ENCODE data around the gene BARHL1. TPM values are rescaled to one million over a fixed set of nuclear protein-coding genes. Genes with fewer than 3 reads are reported as not detected.

The BARHL1 gene
- total and polyA plus RNA-seq, 2 of the 4 experiments (the other 2 are of a cell fraction): not detected

DNA sequence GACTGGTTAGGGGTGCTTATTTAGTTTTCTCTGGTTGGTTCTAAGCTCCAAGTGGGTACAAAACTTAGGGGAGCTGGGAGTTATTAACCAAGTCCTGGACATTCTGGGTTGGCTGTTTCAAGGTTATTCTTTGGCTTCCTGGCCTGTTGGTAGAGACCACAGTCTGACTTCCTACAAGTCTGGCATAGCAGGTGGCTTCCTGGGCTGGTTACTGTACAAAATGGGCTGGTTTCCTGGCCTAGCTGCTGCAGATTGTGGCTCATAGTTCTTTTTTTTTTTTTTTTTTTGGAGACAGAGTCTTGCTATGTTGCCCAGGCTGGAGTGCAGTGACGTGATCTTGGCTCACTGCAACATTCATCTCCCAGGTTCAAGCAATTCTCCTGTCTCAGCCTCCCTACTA, 46.3 kb upstream of the BARHL1 start:
- H3K23ac ChIP-seq (ENCODE audit: low read depth, low read length): no peak overlapping the region
- POLR2A ChIA-PET (ENCODE audit: unreplicated experiment): no interaction called here
- dilution Hi-C loops (cut with HindIII; ENCODE audit: low sequenced_read_pairs, unreplicated experiment): no loop called here
- no peaks in the 10 kb centered on the region for H4K20me1 ChIP-seq (ENCODE audit: insufficient read depth, low read length)
- CTCF ChIA-PET: no interaction called here
- TF ChIP-seq BHLHE40 (IDR thresholded peaks at IDR 0.05; ENCODE audit: low read depth, low read length): no peak
- TF ChIP-seq CHD1 (IDR thresholded peaks at IDR 0.05; ENCODE audit: low read depth, low read length): no peak
- no peak for TF ChIP-seq POLR2A (IDR thresholded peaks at IDR 0.05; ENCODE audit: low read depth, low read length)
- TF ChIP-seq NFE2L2 (IDR thresholded peaks at IDR 0.05; ENCODE audit: low read depth, low read length): no peak
- no peak for TF ChIP-seq RAD21 (IDR thresholded peaks at IDR 0.05; ENCODE audit: low read length)
- TF ChIP-seq MAZ (IDR thresholded peaks at IDR 0.05; ENCODE audit: borderline replicate concordance, low read depth, low read length): no peak
- TF ChIP-seq, protein P1, sequence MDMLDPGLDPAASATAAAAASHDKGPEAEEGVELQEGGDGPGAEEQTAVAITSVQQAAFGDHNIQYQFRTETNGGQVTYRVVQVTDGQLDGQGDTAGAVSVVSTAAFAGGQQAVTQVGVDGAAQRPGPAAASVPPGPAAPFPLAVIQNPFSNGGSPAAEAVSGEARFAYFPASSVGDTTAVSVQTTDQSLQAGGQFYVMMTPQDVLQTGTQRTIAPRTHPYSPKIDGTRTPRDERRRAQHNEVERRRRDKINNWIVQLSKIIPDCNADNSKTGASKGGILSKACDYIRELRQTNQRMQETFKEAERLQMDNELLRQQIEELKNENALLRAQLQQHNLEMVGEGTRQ (IDR thresholded peaks at IDR 0.05; ENCODE audit: low read depth, low read length): no peak
- TF ChIP-seq SMC3 (IDR thresholded peaks at IDR 0.05; ENCODE audit: low read depth, low read length): no peak
- no peak for TF ChIP-seq ELK1 (IDR thresholded peaks at IDR 0.05; ENCODE audit: borderline replicate concordance, low read depth, low read length)
- no peak for TF ChIP-seq CEBPB (IDR thresholded peaks at IDR 0.05; ENCODE audit: low read depth, low read length)
- no peak for TF ChIP-seq FOS (IDR thresholded peaks at IDR 0.05; ENCODE audit: low read depth, low read length)
- no peak for TF ChIP-seq CTCF (conservative IDR thresholded peaks at IDR 0.05; ENCODE audit: low read depth, low read length)
- TF ChIP-seq MAFK (IDR thresholded peaks at IDR 0.05; ENCODE audit: low read depth, low read length): no peak
- TF ChIP-seq RCOR1 (IDR thresholded peaks at IDR 0.05; ENCODE audit: insufficient replicate concordance, low read length): no peak
- TF ChIP-seq RFX5 (IDR thresholded peaks at IDR 0.05; ENCODE audit: low read depth, low read length): no peak
- no peak for TF ChIP-seq MXI1 (IDR thresholded peaks at IDR 0.05; ENCODE audit: borderline replicate concordance, low read depth, low read length)
- no peaks in the 10 kb centered on the region for H3K9me1 ChIP-seq (ENCODE audit: insufficient read depth, low read length)
- no peak for ATAC-seq (ENCODE audit: low read depth)
- H2BK120ac ChIP-seq (ENCODE audit: low read depth, low read length): no peak overlapping the region
- H4K5ac ChIP-seq (ENCODE audit: low read depth, low read length): no peak overlapping the region
- H2AK5ac ChIP-seq (ENCODE audit: low read depth, low read length): no peak overlapping the region
- H3K14ac ChIP-seq (replicated peaks; ENCODE audit: low read depth, low read length): no peak overlapping the region
- H2AFZ ChIP-seq (replicated peaks; ENCODE audit: low read length, poor library complexity): no peak overlapping the region
- H3K79me1 ChIP-seq (ENCODE audit: low read depth in 1 of 2, low read length in 2 of 2): no peaks in the 10 kb centered on the region
- H2BK15ac ChIP-seq (ENCODE audit: low read depth, low read length): no peak overlapping the region
- intact Hi-C loops (cut with micrococcal nuclease): no loop called here
- no peak for DNase-seq
- H2AK9ac ChIP-seq (replicated peaks; ENCODE audit: low read depth, low read length, poor library complexity): no peak overlapping the region
- no peak overlapping the region for H3K27ac ChIP-seq (ENCODE audit: insufficient read depth, low read length)
- peaks cover 5% of the 10 kb centered on the region; the same call in 1 of the 2 replicates for H3K9me3 ChIP-seq (ENCODE audit: control insufficient read depth, insufficient read depth, low read length)
- H4K8ac ChIP-seq (ENCODE audit: low read depth in 2 of 2, low read length in 2 of 2): no peak overlapping the region
- WGBS, 2 experiments (ENCODE audit: extremely low coverage in 2 of 2, insufficient read length in 1 of 2): no CpG with 5 or more reads among the region's 1 CpG
- peaks cover 26% of the 10 kb centered on the region for H3K27me3 ChIP-seq (ENCODE audit: control insufficient read depth, insufficient read depth, low read length)
- H2BK5ac ChIP-seq (ENCODE audit: low read depth, low read length, poor library complexity, severe bottlenecking): no peak overlapping the region
- no peak overlapping the region for H3K18ac ChIP-seq (ENCODE audit: low read depth, low read length)
- no peaks in the 10 kb centered on the region for H3K36me3 ChIP-seq (ENCODE audit: control insufficient read depth, insufficient read depth, low read length)
- H4K91ac ChIP-seq (ENCODE audit: insufficient read depth, low read depth, low read length): no peak overlapping the region
- H3K4me2 ChIP-seq (ENCODE audit: low read depth, low read length): no peak overlapping the region
- H3K4me1 ChIP-seq (ENCODE audit: control insufficient read depth, insufficient read depth, low read length): no peaks in the 10 kb centered on the region
- no peak overlapping the region for H2BK20ac ChIP-seq (ENCODE audit: low read depth, low read length)
- no peak overlapping the region for H3K56ac ChIP-seq (ENCODE audit: extremely low read depth, insufficient read depth, low read length)
- in situ Hi-C loops (cut with MboI; ENCODE audit: low sequenced_read_pairs): no loop called here
- BruUV-seq (replicated peaks): no TSS peak
- H3K4ac ChIP-seq (ENCODE audit: low read depth, low read length): no peak overlapping the region
- H3K9ac ChIP-seq (ENCODE audit: low read depth, low read length): no peak overlapping the region
- H3K4me3 ChIP-seq (ENCODE audit: insufficient read depth, low read depth, low read length): no peak overlapping the region

Data from IMR-90 (cell line).